ENCODE data around the gene CADPS. TPM values are rescaled to one million over a fixed set of nuclear protein-coding genes. Genes with fewer than 3 reads are reported as not detected.

Gene CADPS
- total RNA-seq, 1 experiment from 2014 or later, result not detected

- in situ Hi-C loops (cut with HindIII; ENCODE audit: low pct_unique_long_range_greater_than_20kb, low sequenced_read_pairs) (no loop called here), intact Hi-C loops (cut with micrococcal nuclease; ENCODE audit: unreplicated experiment) (no loop called here)
- no peaks in the 10 kb centered on the region for H3K9me3 ChIP-seq (ENCODE audit: control insufficient read depth, insufficient read depth, low read depth, low read length)
- no peak overlapping the region for H3K4me3 ChIP-seq (ENCODE audit: low read depth in 2 of 2, low read length in 2 of 2)
- no peak for TF ChIP-seq REST (IDR thresholded peaks at IDR 0.05; ENCODE audit: insufficient read depth in 1 of 2, low read depth in 2 of 2, low read length in 1 of 2)
- TF ChIP-seq CTCF (IDR thresholded peaks at IDR 0.05), result no peak
- TF ChIP-seq TCF7L2 (IDR thresholded peaks at IDR 0.05; ENCODE audit: low read depth, low read length), result no peak
- TF ChIP-seq SIN3A (IDR thresholded peaks at IDR 0.05; ENCODE audit: borderline replicate concordance, insufficient read depth, low read depth, low read length), result no peak
- TF ChIP-seq POLR2AphosphoS5 (IDR thresholded peaks at IDR 0.05; ENCODE audit: low read depth, low read length), result no peak
- H3K36me3 ChIP-seq (ENCODE audit: control insufficient read depth, insufficient read depth, low read length), result no peaks in the 10 kb centered on the region
- BruUV-seq (replicated peaks), result no TSS peak
- H3K27me3 ChIP-seq (ENCODE audit: control insufficient read depth, insufficient read depth, low read length), result no peaks in the 10 kb centered on the region
- H3K4me1 ChIP-seq (ENCODE audit: control insufficient read depth, insufficient read depth, low read length), result no peaks in the 10 kb centered on the region
- DNase-seq (ENCODE audit: low read depth, low spot score) (no peak), ATAC-seq (no peak)
- H3K27ac ChIP-seq (ENCODE audit: low read length), result no peak overlapping the region
- ChIA-PET CTCF (no interaction called here), POLR2A (no interaction called here)
Measured at GRCh38 chr3:62446337-62446940, 428.8 kb downstream of the CADPS start.

GRCh38 chr3:62445275-62445674 is 429.9 kb downstream of the CADPS start:
- in situ Hi-C loops (cut with HindIII; ENCODE audit: low pct_unique_long_range_greater_than_20kb, low sequenced_read_pairs) (no loop called here), intact Hi-C loops (cut with micrococcal nuclease; ENCODE audit: unreplicated experiment) (no loop called here)
- H3K9me3 ChIP-seq (ENCODE audit: control insufficient read depth, insufficient read depth, low read depth, low read length), result no peaks in the 10 kb centered on the region
- H3K27ac ChIP-seq (ENCODE audit: low read length), result no peak overlapping the region
- no TSS peak for BruUV-seq (replicated peaks)
- no peaks in the 10 kb centered on the region for H3K4me1 ChIP-seq (ENCODE audit: control insufficient read depth, insufficient read depth, low read length)
- ChIA-PET POLR2A (no interaction called here), CTCF (no interaction called here)
- no peak for DNase-seq (ENCODE audit: low read depth, low spot score)
- no peaks in the 10 kb centered on the region for H3K27me3 ChIP-seq (ENCODE audit: control insufficient read depth, insufficient read depth, low read length)
- H3K4me3 ChIP-seq (ENCODE audit: low read depth in 2 of 2, low read length in 2 of 2), result peak overlapping the region; percentile 2 to 36; a peak in 3 of 4 replicates
- no peaks in the 10 kb centered on the region for H3K36me3 ChIP-seq (ENCODE audit: control insufficient read depth, insufficient read depth, low read length)
- no peak for ATAC-seq
- TF ChIP-seq TCF7L2 (IDR thresholded peaks at IDR 0.05; ENCODE audit: low read depth, low read length) (no peak), POLR2AphosphoS5 (IDR thresholded peaks at IDR 0.05; ENCODE audit: low read depth, low read length) (no peak), SIN3A (IDR thresholded peaks at IDR 0.05; ENCODE audit: borderline replicate concordance, insufficient read depth, low read depth, low read length) (no peak), REST (IDR thresholded peaks at IDR 0.05; ENCODE audit: insufficient read depth in 1 of 2, low read depth in 2 of 2, low read length in 1 of 2) (no peak), CTCF (IDR thresholded peaks at IDR 0.05) (no peak)
